Nasal cavity respiratory epithelium epithelial cell of viscerocranial mucosa (primary cell): Measurements from ENCODE around the gene DBX2. TPM values are rescaled to one million over a fixed set of nuclear protein-coding genes. Genes with fewer than 3 reads are reported as not detected.

Source experiments
- total RNA-seq: library from RNA; depleted of rRNA; stranded (reverse); fragments of >200 nt; gene quantifications from 2 replicates; pipeline ENCODE4 v1.2.3, GENCODE V29; 2014

Gene DBX2
- not detected in 2 replicates for total RNA-seq

DNA sequence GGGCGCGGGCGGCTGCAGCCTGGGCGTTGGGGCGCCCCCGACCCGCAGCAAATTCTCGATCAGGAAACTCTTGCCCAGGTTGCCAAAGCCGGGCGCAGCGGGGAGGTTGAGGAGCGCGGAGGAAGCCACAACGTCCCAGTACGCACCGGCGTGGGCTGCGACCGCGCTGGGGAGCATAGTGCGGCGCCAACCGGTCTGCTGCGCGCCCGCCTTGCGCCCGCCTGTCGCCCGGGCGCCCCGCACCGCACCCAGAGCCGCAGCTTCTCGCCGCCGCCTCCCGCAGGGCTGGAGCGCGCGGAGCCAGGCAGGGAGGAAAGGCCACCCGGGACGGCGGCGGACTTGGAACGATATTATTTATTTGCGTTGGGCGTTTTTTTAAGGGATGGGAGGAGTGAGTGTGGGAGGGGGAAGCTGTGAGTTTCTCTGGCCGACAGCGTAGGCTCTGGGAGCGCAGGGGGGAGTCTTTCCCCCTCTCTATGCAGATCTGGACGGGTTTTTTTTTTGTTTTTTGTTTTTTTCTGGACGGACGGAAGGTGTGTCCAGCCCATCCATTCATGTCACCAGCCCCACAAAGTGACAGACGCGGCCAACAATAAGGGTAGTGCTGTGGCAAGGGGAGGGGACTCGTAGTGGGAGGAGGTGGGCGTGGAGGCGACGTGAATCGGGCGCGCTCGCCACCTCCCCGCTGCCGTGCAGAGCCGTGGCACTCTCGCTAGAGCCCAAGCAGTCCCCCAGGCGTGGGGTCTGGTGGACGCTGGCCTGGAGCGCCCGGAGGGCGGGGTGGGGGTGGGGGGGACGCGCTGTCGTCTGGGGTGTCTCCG lies at the start of gene DBX2:
DBX2 (minus strand) TSS at position 349 of the 821 bp plus-strand sequence; CDS start at position 177, 172 bp downstream.

Other genes starting within 250 kb of the DBX2 start
- gene NELL2, start 174.8 kb downstream of the DBX2 start, total RNA-seq = 0.28 TPM in 1 of 2 replicates, not detected in the other
- gene ANO6, start 165.0 kb upstream of the DBX2 start, total RNA-seq = 34.5 and 93.3 TPM in 2 replicates